Activated CD8-positive, alpha-beta memory T cell treated with anti-CD3 and anti-CD28 coated beads, Interleukin-2, amount 50 U/mL, for 24 hours (primary cell): ENCODE results near the gene NKX2-3.

ENCODE experiments used
- DNase-seq: peaks from one replicate; pipeline ENCODE4 v3.0.0-alpha.2; 2020; ENCODE audit errors: extremely low read depth

The NKX2-3 gene

DNA sequence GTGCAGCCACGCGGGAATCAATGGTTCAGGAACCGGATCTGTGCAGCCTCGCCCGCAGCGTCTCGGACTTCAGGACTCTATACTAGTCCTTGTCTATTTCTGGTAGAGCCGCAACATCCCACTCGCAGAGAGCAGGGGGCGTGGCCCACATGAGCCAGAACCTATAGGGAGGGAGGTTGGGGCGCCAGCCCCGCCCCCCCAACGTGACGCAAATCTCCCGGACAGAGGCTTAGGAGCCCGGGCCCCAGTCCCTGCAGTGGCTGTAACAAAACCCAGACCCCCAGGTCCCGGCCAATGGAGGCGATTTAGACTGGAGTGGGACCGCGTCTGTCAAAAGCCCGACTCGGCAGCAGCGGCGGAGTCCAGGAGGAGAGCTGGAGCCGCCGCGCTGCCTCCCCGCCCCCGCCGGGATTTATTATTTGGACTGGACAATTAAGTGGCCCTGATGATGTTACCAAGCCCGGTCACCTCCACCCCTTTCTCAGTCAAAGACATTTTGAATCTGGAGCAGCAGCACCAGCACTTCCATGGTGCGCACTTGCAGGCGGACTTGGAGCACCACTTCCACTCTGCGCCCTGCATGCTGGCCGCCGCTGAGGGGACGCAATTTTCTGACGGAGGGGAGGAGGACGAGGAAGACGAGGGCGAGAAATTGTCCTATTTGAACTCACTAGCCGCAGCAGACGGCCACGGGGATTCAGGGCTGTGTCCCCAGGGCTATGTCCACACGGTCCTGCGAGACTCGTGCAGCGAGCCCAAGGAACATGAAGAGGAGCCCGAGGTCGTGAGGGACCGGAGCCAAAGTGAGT, at the start of gene NKX2-3:
Gene NKX2-3, plus strand, starts transcription at position 256 of the 809 bp plus-strand sequence. Its CDS starts 190 bp downstream, at position 446.
- no peak for DNase-seq

DNA sequence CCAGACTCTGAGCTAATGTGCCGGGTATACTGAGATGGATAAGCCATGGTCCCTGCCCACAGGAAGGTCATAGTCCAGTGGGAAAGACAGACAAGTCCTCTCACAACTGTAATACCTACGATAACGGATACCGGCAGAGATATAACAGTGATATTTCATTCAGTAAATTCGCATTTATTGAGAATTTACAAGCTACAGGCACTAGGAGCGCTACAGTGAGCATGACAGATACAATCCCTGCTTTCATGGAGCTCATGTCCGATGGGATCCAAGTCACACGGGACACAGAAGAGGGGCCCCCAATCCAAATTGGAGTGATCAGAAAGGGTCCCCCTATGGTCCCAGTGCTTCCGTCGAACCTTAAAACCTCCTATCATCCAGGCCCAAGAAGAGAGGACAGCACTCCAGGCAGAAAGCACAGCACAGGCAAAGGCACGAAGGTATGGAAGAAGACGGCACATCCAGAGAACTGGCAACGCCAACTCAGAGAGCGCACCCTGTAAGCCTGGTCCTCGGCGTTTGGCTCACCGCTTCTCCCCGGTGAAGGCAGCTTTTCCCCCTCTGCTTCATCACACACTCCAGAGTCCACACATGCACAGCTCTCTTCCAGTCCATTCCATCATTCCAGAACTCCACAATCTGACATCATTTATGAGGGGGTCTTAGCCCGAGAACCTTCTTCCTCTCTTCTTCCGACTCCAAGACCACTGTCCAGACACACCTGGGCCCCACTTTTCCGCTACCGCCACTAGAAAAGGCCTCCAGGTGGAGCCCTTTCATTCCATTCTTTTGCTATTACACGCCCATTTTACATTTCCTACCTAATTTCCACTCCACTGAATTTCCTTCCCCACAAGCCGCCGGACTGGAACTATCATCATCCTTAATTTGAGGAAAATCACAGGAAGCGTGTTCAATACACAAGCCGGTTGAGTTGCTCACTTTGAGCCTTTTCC, 47.8 kb upstream of the NKX2-3 start:
- no peak for DNase-seq

DNA sequence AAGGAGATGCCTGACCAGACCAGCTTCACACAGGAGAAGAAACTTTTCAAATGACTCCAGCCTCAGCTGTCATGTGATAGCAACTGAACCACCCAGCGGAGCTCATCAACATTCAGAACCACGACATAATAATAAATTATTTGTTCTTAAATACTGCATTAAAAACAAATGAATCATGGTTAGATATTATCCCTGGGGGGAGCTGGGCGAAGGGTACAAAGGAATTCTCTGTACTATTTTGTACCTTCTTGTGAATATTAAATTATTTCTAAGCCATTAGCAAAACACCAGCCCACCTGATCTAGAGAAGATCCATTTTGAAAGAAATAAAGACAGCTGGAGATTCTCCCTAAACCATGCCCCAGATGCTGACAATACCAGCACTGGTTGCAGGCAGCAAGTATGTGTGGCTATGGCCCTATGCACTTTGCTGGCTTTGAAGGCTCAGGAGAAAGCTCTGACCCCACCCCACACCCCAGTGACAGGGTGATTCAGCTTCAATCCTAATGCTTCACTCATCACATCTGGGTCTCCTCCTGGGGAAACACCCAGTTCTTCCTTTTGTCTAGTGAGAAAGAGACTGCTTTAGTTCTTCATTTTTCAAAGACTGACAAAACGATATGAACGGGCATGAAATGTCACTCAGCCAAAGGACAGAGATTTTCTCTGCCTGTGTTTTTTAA, 45.5 kb upstream of the NKX2-3 start:
- DNase-seq, result no peak

DNA sequence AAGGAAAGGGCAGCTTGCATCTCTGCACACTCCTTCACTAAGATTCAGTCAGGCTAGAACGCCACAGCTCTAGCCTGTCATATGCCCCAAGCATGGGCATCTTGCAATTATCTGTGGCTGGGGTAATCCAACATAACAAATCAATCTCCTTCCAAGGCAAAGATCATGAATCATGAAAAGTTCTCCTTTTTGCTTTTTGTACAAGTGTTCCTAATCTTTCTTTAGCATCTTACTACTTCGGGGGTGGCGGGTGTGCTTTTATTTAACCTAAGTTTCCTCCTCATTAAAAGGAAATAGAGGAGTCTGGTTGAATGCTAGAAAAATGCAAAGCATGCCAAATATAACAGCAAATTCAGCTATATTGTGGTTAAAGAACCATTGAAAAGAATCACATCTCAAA, 43.5 kb upstream of the NKX2-3 start:
- no peak for DNase-seq

DNA sequence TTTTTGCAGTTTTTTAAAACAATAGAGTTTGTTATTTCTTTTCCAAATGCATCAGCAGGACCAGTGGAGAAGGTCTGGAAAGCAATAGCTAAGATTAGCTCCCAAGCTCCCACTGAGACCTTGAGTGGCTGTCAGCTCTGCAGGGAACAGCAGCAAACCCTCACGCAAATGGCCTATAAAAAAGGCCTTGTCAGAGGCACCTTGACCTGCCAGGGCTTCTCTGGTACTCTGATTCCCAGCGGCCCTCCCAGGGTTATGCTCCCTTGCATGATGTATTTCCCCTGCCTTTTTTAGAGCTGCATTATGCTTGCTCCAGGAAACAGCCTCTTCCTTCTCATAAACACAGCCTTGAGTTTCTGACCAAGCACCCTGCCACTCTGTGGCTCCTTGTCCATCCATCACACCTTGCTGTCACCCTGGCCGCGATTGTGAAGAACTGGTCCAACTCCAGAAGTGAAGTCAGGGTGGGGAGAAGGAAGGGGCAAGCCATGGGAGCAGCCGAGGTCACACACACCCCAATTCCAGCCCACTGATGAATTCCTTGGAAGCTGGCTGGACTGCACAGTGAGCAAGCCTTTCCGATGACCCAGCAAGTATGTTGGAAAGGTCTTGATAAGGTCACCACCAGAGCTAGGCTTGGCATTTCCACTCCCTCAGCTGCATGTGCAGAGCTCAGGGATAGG, 35.3 kb upstream of the NKX2-3 start:
- DNase-seq, result no peak

DNA sequence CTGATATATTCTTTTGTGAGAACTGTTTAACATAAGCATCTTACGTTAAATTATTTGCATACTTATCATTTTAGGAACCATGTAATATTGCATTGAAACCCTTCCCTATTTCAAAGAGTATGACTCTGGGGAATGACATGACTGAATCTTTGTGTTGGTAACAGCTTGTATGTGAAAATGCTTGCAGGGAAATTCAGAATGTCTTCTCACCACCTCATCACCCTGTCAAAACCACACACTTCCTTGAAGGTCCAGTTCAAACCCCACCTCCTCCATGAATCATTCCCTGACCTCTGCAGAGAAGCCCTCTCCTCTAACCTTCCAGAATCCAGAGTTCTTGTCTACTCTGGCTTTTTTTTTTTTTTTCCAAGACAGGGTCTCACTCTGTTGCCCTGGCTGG, 26.3 kb upstream of the NKX2-3 start:
- no peak for DNase-seq

DNA sequence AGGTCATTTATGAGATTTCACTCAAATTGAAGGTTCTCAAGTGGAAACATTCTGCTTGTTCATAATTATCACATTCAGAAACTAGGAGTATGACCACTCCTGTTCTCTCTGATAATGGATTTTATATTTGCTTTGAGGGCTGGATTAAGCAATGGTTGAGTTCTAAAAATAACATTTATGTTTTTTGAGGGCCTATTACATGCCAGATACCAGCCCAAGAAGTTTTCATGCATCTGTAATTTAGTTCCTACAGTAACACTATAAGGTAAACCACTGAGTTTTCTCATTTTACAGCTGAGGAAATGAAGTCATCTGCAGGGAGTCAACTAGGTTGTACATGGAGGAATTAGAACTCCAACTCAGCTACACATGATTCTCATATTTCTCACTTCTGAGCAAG, 25.5 kb upstream of the NKX2-3 start:
- DNase-seq, result no peak

DNA sequence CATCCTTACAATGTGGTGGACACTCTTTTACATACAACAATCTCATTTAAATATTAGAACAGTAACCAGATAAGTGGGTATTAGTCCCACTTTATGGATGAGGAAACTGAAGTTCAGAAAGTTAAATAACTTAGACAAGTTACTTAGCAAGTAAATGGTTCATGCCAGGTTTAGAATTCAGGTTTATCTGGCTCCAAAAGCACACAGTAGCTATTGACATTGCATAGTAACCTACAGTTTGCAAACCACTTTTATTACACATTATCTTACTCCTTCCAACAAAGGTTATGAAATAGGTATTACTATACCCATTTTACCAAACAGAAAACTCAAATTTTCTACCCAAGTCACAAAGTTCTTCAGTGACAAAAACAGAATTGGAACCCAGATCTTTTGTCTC, 19.7 kb upstream of the NKX2-3 start:
- DNase-seq, result no peak

DNA sequence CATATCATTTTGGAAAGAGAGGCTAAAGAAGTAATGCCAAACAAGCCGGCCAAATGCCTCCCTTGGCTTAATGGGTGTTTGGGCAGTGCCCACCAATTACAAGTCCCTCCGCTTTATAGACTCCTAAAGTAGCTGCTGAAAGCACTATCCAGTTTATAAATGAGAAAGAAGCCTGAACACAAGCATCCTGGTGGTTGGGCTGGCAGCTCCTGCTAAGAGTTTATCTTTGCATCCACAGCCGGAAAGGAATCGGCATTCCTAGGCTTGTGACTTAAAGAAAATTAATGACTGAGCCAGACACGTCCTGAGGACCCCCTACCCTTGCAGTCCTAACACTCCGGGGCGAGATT, 13.1 kb upstream of the NKX2-3 start:
- DNase-seq, result no peak

DNA sequence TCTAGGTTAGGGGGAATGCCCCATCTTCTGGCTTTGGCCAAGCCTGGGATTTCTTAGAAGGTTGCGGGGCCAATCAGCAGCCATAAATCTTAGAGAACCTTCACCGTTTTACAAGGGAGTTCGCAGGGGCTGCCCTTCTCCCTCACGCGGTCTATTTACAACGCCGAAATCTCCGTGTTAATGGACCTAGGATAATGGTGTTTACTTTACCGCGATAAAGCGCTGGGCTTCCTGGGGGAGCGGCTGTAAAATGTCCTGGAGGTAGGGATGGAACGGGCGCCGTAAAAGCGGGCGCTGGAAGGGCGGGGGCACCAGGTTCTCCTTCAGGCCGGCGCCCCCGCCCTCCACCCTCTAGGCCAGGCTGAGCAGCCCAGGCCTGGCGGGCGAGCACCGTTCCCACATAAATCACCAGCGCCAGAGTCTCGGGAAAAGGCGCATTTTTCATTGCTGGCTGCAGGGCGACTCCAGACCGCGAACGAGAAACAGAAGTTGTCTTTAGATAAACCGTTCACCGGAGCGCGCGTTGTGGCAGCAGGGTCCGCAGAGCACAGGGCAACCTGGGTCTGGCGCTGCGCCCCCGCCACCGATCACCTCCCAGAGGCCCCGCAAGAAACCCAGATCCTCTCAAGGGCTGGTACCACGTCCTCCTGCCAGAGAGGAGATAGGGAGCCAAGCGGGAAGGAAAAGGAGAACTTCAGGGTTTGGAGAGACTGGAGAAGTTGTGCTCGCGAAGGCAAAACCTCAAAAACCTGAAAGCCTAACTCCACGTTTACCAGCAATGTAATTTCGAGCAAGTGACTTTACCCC, 12.5 kb upstream of the NKX2-3 start:
- no peak for DNase-seq

DNA sequence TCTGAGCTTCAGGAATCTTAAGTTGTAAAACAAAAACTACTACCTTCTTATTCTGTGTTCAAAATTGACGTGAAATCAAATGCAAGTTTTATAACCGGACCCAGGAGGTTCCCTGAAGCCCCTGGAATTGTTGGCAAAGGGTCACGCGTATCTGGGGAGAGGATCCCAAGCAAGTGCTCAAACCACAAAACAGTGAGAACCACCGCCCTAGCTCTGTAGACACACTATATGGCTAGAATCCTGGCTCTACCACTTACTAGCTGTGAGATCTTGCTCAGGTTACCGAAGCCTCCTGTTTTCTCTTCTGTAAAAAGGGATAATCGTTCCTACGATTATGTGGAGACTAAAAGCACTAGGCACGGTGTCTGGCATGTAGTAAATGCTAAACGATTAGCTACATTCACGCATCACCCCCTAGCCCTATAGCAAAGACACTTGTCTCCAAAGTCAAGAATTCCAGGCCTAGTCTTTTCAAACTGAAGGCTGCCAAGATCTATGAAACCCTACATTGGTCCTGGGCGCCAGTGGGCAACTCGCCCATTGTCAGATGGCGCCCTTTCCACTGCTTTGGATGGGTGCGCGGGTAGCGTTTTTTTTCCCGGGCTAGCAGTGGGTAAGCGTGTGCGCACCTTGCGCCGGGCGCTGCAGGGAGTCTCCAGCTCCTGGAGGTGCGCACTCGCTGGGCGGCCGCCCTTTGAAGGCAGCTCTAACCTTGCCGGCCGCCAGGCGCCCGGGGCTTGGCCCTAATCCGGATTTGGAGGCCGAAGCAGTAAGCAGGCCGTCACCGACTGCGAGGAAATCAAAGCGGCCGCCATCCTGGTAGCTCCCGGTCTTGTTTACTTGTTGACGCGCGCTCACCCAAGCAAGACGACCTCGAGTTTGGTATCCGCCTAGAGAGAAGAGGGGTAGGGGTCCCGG, 11.6 kb upstream of the NKX2-3 start:
- DNase-seq, result no peak

DNA sequence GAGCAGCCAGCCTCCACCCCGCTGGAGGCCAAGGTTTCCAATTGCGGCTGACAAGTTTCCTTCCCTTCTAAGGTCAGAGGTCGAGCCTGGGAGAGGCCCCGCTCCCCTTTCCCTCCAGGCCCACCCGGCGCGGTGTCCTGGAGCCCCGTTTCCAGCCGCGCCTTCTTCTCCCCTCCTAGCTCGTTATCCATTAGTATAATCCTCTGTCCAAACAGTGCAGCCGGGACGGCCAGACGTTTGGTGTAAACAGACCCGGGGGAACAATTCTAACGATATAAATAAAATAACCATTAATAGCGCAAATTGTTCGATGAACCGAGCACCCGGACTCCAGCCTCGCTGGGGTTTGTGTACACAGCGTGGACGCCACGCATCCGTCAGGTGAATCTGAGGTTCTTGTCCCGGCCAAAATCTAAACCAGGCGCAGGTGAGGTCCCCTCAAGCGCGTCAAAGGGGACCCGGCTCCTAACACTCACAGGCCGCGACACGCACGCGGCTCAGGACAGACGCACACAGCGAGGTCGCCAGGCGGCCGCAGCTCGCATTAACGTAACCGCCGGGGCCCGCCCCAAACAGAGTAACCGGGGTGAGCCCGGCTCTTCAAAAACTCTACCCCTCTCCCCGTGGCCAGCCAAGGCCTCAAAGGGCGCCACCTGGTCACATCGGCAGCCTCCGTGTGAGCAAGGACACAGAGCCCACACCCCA, 10.8 kb upstream of the NKX2-3 start:
- no peak for DNase-seq

DNA sequence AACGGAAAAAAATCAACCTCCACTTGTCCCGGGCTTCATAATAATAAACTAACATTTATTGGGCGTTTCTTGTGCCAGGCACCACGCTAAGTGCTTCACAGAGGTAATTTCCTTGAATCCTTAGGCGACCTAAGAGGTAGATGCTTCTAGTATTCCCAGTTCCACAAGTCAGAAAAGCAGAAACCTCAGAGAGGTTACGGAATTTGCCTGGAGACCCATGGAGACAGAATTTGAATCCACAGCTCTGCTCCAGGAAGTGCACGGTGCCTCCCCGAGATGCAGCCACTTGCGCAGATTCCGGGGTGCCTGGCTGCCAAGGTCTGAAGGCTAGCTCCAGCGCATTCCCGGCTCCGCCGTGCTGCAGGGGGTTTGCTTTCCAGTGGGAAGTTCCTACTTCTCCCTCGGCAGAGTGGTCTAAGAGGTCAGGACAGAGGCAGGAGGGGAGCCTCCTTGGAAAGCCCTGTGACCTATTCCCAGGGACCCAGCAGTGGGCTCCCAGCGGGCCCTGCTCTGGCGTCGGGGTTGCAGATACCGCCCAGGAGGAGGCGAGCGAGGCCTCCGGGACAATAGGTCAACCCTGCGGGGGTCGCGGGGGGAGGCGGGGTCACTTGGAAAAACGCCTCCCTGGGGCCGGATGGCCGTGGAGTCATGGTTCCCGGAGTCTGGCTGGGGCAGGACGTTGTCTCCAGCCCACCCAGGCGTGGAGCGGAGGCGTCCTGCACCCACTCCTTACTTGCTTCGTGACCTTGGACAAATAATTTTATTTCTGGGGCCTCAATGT, 10.1 kb upstream of the NKX2-3 start:
- DNase-seq, result no peak

DNA sequence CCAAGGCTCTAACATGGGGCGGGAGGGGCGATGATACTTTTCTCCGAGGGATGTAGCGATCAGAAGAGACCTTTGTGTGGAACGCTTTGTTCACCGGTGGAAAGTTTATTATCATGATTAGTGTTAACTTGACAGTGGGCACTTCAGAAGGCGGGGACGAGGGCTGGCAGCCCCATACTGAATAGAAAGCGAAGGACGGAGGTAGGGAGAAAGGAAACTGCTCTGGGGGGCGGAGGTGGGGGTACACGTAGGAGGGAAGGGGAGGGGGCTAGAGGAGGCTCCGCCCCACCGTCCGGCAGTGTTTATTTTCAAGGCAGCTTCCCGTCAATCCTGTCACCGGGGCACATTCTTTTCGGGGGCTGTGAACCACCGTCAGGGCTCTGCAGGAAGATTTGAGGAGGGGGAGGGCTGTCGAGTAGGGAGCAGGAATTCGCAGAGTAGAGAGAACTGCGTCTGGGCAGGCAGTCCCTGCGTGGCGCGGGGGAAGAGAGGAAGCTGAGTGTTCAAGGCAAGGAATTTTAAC, 9.4 kb upstream of the NKX2-3 start:
- DNase-seq, result no peak

DNA sequence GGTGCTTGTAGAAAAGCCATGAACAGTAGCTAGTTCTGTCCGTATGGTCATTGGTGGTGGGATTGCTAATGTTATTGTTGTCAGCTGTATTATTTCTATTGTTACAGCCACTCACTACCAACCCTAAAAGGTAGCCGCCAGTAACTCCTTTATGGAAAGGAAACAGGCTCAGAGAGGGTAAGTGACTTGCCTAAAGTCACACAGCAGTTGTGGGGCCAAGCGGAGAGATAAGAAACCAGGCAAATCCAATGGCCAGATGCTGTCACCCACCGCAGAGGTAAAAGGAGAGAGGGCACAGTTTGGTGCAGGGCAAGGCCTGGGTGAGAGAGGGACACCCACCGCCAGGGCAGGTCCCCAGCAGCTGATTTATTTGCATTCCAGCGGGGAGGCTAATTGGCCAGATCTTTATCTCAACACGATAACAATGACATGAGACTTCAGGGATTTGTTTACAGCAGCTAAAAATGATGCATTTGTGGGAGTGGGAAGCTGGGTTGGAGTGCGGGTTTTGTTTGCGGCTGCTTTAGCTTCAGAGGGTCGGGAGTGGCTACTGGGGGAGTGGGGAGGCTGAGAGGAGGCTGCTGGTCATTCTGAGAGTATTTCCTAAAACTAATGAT, 8.6 kb upstream of the NKX2-3 start:
- DNase-seq, result no peak

DNA sequence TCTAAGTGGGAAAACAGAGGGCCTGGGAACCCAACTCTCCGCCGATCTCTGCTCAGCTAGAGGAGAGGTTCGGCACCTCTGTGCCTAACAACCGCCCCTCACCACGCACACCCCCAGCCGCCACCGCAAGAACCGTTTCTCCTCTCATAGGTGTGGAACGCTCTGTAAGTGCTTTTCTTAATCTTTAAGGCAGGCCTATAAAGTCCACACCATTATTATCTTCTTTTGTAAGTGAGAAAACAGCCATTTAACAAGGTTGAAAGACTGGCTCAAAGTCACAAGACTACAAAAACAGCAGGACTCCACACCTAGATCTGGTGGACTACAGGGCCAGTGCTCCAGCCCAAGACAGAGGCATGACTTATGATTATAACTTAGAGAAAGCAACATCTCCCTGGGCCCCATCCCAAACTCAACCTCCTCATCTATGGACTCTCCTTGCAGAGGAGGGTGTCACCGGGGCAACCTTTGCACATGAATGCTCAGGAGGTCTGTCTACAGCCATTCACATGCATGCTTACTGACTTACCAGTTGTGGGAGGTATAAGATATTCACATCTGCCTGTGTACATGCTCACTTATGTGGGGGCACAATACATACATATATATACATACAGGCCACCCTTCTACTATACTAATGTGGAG, 7.9 kb upstream of the NKX2-3 start:
- DNase-seq, result no peak

DNA sequence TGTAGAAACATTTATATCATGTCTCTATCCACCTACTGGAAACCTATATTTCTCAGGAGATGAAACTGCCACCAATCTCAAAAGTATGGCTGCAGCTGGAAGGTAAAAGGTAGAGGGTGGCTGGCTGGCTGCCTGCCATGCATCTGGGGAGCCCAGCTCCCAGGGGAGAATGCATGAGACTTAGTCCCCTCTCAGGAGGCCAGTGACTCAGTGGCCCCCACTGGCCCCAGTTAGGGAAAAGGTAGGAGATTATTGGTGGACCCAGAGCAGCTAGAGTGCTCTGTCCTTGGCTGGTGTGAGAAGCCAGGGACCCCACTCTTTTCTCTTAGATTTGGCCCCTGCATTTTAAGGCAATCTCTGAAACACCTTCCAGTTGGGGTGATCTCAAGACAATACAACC, 6.8 kb upstream of the NKX2-3 start:
- DNase-seq, result no peak
